Amniotic stem cell (primary cell): Measurements from ENCODE around the gene HSD17B8.

Source experiments
- DNase-seq: peaks from one replicate; lab custom pipeline; 2025; lab: John Stamatoyannopoulos, UW

The HSD17B8 gene

DNA sequence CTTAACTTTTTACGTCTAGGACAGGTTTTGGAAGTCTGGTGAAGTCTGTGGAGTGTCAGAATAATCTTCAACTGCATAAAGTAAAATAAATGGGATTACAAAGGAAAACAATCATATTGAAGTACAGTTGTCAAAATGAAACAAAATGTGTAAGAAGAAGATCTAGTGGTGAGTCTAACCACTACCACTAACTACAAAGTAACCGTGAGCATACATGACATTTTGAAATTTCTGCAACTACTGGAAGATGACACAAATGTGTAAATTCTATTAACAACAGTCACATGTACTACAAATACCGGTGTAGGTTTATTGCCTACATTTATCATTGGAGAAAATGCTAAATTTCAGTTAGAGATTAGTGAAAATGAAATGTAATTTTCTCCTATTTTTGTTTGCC, 37.5 kb downstream of the HSD17B8 start:
- no peak for DNase-seq

DNA sequence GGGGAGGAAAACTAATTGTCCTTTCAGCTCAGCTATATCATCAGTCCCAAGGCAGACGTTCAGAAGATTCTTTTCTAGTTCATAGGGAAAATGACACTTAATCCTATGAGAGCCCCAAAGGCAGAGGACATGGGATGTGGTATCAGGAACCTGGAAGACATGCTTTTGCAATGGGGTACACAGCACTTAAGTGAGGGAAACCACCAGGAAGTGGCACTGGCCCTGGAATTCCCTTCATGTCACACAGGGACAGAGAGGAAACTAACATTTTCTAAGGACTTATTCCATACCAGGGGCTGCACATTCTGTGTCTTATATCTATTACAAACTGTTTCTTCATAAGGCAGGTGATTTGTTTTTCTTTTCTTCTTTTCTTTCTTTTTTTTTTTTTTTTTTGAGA, 39.0 kb downstream of the HSD17B8 start:
- DNase-seq: no peak

DNA sequence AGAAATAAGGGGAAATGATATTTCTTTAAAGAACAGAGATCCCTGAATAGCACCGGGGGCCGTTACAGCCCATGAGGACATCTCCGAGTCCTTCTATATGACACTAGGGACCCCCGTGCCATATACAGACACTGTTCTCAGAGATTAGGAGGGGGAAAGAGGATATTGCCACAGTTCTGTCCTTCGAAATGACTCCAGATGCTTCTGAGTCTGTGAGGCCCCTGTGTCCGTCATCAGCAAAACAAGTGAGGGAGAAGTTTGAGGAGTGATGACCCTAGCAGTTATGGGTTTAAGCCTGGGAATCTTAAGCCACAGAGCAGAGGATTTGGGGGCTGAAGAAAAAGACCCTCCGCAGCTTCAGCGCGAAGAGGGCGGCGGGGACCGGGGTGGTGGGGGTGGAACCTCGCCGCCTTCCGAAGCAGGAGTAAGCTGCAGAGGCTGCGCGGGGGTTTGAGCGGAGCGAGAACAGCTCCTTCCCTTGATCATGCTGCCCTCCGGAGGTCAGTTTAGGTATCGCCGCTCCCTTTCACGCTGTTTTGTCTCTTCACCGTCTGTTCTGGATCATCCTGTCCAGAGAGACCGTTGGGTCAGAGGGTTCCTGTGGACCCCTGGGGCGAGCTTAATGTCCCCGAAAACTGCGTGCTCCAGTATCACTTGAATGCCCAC, 43.7 kb downstream of the HSD17B8 start:
- peak; percentile 60 for DNase-seq

DNA sequence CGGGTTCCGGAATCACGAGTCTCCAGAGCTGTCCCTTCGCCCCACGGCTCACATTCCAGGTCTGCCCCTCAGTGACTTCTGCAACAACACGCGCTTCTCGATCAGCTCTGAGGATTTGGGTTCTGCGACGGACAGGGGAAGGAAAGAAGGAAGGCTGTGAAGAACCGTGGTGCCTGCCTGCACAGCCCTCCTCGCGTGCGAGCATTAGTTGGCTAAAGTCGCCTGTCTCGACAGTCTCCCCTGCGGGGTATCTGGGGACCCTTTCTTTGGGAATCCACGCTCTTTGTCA, 44.1 kb downstream of the HSD17B8 start:
- DNase-seq: peak; percentile 45

DNA sequence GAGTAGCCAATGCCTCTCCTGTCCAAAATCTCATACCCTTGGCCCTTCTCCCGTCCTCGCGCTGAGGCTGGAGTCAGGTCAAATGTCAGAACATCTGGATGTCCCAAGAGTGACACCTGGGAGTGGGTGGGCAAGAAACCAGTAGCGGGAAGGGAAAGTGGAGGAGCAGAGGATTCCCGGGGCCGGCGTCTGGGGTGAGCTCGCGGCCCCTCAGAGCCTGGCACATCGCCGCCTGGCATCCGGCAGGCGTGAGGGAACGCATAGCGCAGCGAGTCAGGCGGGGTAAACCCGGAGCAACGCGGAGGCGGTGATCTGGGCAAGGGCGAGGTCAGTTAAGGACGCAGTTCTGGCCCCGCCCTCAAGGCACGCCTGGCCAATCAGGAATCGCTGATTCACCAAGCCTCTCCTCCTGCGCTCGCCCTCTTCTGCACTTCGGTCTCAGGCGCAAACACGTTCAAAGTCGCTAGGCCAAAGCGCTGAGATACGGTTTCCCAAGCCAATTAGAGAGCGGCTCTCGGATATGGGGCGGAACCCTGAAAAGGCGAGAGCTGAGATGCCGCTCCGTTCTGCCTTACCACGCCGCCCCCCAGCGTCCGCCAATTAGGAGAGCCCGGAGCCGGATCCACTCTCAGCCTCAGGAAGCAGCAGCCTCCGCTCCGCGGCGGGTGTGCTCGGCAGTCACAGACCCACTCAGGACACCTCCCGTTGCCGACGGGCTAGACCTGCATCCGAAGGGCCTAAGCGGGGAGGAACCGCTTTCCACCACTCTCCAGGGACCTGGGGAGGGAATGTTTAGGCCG, 44.7 kb downstream of the HSD17B8 start:
- peak; percentile 97 for DNase-seq

DNA sequence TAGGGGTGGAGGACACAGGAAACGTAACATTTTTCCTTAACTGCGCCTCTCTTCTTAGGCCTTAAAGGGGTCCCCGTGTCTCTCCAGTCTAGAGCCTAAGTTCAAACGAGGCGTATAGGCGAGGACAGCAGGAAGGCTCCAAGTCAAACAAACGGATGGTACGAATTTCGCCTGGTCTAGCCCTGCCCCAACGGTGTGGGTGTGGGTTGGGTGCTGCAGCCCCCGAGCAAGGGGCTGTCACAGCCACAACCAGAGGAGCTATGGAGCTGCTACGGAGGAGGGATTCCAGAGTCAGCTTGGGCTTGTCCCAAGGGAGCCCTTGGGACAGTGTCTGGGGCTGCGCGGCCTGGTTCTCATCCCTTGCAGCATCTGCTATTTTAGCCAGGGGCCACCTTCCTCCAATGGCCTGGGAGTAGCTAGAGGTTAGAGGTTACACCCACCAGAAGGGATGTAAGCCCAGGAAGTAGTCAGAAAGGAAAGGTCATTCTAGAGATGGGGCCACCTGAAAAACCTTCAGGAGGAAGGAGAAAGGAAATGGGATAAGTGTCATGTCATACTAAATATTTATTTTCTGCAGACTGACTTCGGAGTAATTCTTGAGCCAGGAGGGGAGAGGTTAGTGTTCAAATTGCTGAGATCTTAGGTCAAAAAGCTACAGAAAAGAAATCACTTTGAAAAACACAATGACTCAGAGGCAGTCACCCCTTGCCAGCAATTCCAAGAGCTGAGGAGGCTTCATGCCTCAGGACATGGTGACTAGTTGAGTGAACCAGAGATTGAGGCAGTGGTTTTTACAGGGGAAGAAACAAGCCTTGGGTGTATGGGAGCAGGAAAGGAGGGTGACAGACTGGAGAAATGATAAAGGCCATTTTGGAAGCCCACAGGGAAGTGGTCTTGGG, 45.5 kb downstream of the HSD17B8 start:
- peak; percentile 82 for DNase-seq

DNA sequence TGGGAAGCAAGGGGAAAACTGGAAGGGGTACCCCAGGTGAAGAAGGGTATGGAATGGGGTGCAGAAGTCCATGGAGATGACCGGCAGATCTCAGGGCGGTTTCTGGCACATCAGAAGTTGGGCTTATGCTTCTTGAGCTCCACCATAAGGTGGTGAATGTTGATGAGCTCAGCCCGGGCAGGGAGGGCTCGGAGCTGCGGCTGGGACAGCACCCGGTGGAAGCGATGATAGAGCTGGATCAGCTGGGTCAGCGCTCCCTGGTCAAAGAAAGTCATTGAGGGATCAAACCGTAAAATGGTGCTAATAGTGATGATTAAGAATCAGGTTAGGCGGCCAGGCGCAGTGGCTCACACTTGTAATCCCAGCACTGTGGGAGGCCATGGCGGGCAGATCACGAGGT, 46.3 kb downstream of the HSD17B8 start:
- no peak for DNase-seq

DNA sequence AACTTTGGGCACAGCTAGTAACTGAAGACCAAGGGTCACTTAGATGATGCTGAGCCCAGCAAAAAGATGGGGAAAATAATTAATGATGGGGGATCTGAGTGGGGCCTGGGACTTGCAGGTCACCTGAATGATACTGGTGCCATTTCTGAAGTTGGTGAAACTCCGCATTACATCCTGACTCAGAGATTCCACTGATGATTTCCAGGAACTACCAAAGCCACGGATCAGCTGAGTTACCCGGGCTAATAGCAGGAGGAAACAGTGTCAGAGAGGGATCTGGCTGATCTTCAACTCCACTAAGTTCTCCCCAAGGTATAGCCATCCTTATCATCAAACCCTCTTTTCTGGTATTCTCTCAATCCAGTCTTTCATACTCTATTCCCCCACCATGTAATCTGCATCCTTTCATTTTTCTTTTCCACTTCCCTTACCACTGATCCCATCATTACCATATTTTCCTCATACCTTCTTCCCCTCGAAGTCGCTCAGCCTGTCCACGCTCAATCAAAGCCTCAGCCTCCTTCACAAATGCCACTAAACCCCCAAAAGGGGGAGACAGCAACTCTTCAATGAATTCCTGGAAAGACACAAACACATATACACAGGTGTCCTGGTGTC, 47.0 kb downstream of the HSD17B8 start:
- no peak for DNase-seq

DNA sequence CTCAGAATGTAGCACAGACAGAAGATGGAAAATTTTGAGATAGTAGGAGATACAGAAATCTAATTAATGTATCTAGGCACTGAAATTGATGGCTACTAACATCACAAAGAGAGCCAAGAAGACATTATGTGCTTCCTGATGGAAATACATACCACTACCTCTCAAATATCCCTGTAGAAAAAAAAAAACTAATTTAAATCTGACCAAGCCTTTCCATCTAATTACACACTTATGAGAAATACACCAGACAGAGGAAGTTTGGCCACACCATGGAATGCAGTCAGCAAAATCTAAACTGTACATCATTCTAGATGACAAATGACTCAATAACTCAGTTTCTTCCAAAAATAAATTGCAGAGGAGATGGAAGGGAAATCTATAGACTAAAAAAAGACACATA, 48.3 kb downstream of the HSD17B8 start:
- no peak for DNase-seq

DNA sequence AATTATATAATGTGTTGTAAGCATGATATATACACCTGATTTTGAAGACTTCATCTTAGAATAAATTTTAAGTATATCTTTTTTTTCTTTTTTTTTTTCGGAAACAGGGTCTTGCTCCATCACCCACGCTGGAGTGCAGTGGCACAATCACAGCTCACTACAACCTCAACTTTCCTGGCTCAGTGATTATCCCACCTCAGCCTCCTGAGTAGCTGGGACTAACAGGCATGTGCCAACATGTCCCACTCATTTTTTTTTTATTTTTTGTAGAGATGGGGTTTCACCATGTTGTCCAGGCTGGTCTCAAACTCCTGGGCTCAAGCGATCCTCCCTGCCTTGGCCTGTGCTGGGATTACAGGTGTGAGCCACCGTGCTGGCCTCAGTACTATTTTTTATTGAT, 50.1 kb downstream of the HSD17B8 start:
- no peak for DNase-seq
